ENCODE data around the gene IFNL3. TPM values are rescaled to one million over a fixed set of nuclear protein-coding genes. Genes with fewer than 3 reads are reported as not detected.

Gene IFNL3
- total RNA-seq, 1 donor from 2014 or later: not detected

GRCh38 chr19:39237200-39238184, 7.3 kb downstream of the IFNL3 start:
- no peak for FAIRE-seq
- H3K4me1 ChIP-seq (ENCODE audit: insufficient read depth, low read length): no peaks in the 10 kb centered on the region
- no peak overlapping the region for H3K27ac Mint-ChIP-seq (ENCODE audit: unreplicated experiment)
- H3K4me2 ChIP-seq (ENCODE audit: low read length): no peak overlapping the region
- H3K9me3 ChIP-seq (ENCODE audit: insufficient read depth, low read depth, low read length): no peaks in the 10 kb centered on the region
- no peak for TF ChIP-seq CTCF (IDR thresholded peaks at IDR 0.05; ENCODE audit: insufficient read depth, low read depth, low read length)
- no peak for TF ChIP-seq EZH2 (IDR thresholded peaks at IDR 0.05; ENCODE audit: insufficient read depth, low read length)
- no peak overlapping the region for H2AFZ ChIP-seq (ENCODE audit: low read depth, low read length)
- peaks cover 59% of the 10 kb centered on the region for H3K27me3 Mint-ChIP-seq (ENCODE audit: low read depth, unreplicated experiment)
- DNase-seq (ENCODE audit: low read depth): no peak
- H3K36me3 Mint-ChIP-seq (ENCODE audit: low read depth, unreplicated experiment): no peaks in the 10 kb centered on the region
- peaks cover 6% of the 10 kb centered on the region for H3K27me3 ChIP-seq (ENCODE audit: insufficient read depth, low read length)
- no peak overlapping the region for H3K27ac ChIP-seq (ENCODE audit: low read depth, low read length)
- no peaks in the 10 kb centered on the region for H3K79me2 ChIP-seq (ENCODE audit: insufficient read depth, low read length)
- no peaks in the 10 kb centered on the region for H3K4me1 Mint-ChIP-seq (ENCODE audit: low read depth, unreplicated experiment)
- no peak overlapping the region for H3K4me3 ChIP-seq (ENCODE audit: insufficient read depth, low read depth, low read length)
- no peaks in the 10 kb centered on the region for H3K9me3 Mint-ChIP-seq (ENCODE audit: unreplicated experiment)
- H4K20me1 ChIP-seq (ENCODE audit: insufficient read depth, low read length): no peaks in the 10 kb centered on the region
- no peak overlapping the region for H3K4me3 Mint-ChIP-seq (ENCODE audit: unreplicated experiment)
- no peak overlapping the region for H3K9ac ChIP-seq (ENCODE audit: low read length)
- no peaks in the 10 kb centered on the region for H3K36me3 ChIP-seq (ENCODE audit: insufficient read depth, low read length)

GRCh38 chr19:39236527-39236926, 8.3 kb downstream of the IFNL3 start:
- no peak for FAIRE-seq
- Histone ChIP-seq H3K4me1 (ENCODE audit: insufficient read depth, low read length) (no peaks in the 10 kb centered on the region), H3K9me3 (ENCODE audit: insufficient read depth, low read depth, low read length) (no peaks in the 10 kb centered on the region), H4K20me1 (ENCODE audit: insufficient read depth, low read length) (no peaks in the 10 kb centered on the region), H3K27me3 (ENCODE audit: insufficient read depth, low read length) (peaks cover 6% of the 10 kb centered on the region), H3K4me3 (ENCODE audit: insufficient read depth, low read depth, low read length) (no peak overlapping the region), H3K79me2 (ENCODE audit: insufficient read depth, low read length) (no peaks in the 10 kb centered on the region), H2AFZ (ENCODE audit: low read depth, low read length) (no peak overlapping the region), H3K9ac (ENCODE audit: low read length) (no peak overlapping the region), H3K27ac (ENCODE audit: low read depth, low read length) (no peak overlapping the region), H3K36me3 (ENCODE audit: insufficient read depth, low read length) (no peaks in the 10 kb centered on the region), H3K4me2 (ENCODE audit: low read length) (no peak overlapping the region)
- no peak for TF ChIP-seq EZH2 (IDR thresholded peaks at IDR 0.05; ENCODE audit: insufficient read depth, low read length)
- H3K4me3 Mint-ChIP-seq (ENCODE audit: unreplicated experiment): no peak overlapping the region
- no peaks in the 10 kb centered on the region for H3K9me3 Mint-ChIP-seq (ENCODE audit: unreplicated experiment)
- H3K27ac Mint-ChIP-seq (ENCODE audit: unreplicated experiment): no peak overlapping the region
- no peak for DNase-seq (ENCODE audit: low read depth)
- no peaks in the 10 kb centered on the region for H3K36me3 Mint-ChIP-seq (ENCODE audit: low read depth, unreplicated experiment)
- H3K4me1 Mint-ChIP-seq (ENCODE audit: low read depth, unreplicated experiment): no peaks in the 10 kb centered on the region
- H3K27me3 Mint-ChIP-seq (ENCODE audit: low read depth, unreplicated experiment): peaks cover 62% of the 10 kb centered on the region

GRCh38 chr19:39232708-39233107, 12.1 kb downstream of the IFNL3 start:
- Histone ChIP-seq H2AFZ (ENCODE audit: low read depth, low read length) (no peak overlapping the region), H3K4me2 (ENCODE audit: low read length) (no peak overlapping the region), H3K4me3 (ENCODE audit: insufficient read depth, low read depth, low read length) (no peak overlapping the region), H3K36me3 (ENCODE audit: insufficient read depth, low read length) (no peaks in the 10 kb centered on the region), H3K9me3 (ENCODE audit: insufficient read depth, low read depth, low read length) (no peaks in the 10 kb centered on the region), H3K79me2 (ENCODE audit: insufficient read depth, low read length) (no peaks in the 10 kb centered on the region), H3K4me1 (ENCODE audit: insufficient read depth, low read length) (no peaks in the 10 kb centered on the region), H3K27me3 (ENCODE audit: insufficient read depth, low read length) (peaks cover 2% of the 10 kb centered on the region), H4K20me1 (ENCODE audit: insufficient read depth, low read length) (no peaks in the 10 kb centered on the region), H3K27ac (ENCODE audit: low read depth, low read length) (no peak overlapping the region), H3K9ac (ENCODE audit: low read length) (no peak overlapping the region)
- H3K4me3 Mint-ChIP-seq (ENCODE audit: unreplicated experiment): no peak overlapping the region
- TF ChIP-seq EZH2 (IDR thresholded peaks at IDR 0.05; ENCODE audit: insufficient read depth, low read length): no peak
- TF ChIP-seq CTCF (IDR thresholded peaks at IDR 0.05; ENCODE audit: insufficient read depth, low read depth, low read length): no peak
- H3K27ac Mint-ChIP-seq (ENCODE audit: unreplicated experiment): no peak overlapping the region
- peaks cover 59% of the 10 kb centered on the region for H3K27me3 Mint-ChIP-seq (ENCODE audit: low read depth, unreplicated experiment)
- no peaks in the 10 kb centered on the region for H3K4me1 Mint-ChIP-seq (ENCODE audit: low read depth, unreplicated experiment)
- no peak for FAIRE-seq
- no peak for DNase-seq (ENCODE audit: low read depth)
- H3K9me3 Mint-ChIP-seq (ENCODE audit: unreplicated experiment): peaks cover 3% of the 10 kb centered on the region
- H3K36me3 Mint-ChIP-seq (ENCODE audit: low read depth, unreplicated experiment): peaks cover 3% of the 10 kb centered on the region

Measured in astrocyte (in vitro differentiated cells and primary cell).